ENCODE measurements around the gene CPNE9.

The CPNE9 gene

GRCh38 chr3:9703736-9704346 lies at the start of gene CPNE9:
CPNE9 (plus strand) TSS chr3:9703833; CDS start chr3:9703997, 164 bp downstream.
- no peak for FAIRE-seq

GRCh38 chr3:9659849-9660248 lies 43.8 kb upstream of the CPNE9 start:
- FAIRE-seq: no peak

DNA sequence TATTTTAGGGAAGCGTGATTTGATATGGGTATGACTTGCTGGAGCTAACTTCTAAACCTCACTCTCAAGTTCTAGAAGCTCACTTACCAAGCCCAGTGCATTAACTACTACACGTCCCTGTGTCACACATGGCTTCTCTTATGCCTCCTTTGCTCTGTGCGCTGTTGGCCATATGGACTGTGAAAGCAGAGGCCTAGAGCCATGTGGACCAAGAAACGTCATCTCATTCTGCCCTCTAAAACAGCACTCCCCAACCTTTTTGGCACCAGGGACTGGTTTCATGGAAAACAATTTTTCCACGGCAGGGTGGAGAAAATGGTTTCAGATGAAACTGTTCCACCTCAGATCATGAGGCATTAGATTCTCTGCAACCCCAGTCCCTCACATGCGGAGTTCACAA lies 42.7 kb upstream of the CPNE9 start:
- no peak for FAIRE-seq

DNA sequence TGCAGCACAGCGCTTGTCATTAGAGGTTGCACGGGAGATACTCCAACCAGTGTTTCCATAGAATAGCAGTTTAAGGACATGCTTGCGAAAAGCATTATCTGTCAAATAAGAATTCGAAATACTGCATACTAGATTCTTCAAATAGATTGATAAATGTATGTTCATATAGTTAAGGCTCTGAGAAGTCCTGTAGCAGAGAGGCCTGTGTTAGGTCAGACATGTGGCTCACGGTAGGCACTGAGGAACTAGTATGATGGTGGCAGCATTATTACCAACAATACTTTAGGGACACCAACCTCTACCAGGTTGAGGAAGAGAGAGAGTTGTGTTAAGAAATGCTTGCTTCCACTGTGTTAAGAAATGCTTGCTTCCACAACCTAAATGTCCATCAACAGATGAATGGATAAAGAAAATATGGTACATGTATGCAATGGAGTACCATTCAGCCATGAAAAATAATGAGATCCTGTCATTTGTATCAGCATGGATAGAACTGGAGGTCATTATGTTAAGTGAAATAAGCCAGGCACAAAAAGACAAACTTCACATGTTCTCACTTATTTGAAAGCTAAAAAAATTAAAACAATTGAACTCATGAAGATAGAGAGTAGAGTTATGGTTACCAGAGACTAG lies 39.4 kb upstream of the CPNE9 start:
- FAIRE-seq: no peak

- no peak for FAIRE-seq
These were observed 36.8 kb upstream of the CPNE9 start for GRCh38 chr3:9666704-9667445.

- no peak for FAIRE-seq
These were observed 34.4 kb upstream of the CPNE9 start for GRCh38 chr3:9669277-9669676.

- FAIRE-seq: no peak
These were observed 33.8 kb upstream of the CPNE9 start for GRCh38 chr3:9669720-9670432.

DNA sequence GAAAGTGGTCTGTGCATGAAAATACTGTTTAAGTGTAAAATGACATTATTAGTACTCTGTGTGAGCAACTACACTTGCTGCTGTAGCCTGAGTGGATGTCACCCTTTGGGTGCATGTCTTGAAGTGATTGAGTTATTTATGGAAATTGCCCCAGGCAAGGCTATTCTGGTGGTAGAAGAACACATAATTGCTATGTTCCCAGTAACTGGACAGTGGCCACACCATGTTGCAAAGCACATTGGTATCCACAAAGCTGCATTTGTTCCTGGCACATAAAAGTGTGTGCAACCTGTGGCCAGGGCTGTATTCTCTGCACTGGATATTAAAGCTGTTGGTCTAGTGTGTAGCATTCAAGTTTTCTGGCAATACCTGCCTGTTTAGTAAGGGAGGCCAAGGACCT lies 30.6 kb upstream of the CPNE9 start:
- FAIRE-seq: no peak

- FAIRE-seq: no peak
These were observed 29.9 kb upstream of the CPNE9 start for GRCh38 chr3:9673752-9674151.

DNA sequence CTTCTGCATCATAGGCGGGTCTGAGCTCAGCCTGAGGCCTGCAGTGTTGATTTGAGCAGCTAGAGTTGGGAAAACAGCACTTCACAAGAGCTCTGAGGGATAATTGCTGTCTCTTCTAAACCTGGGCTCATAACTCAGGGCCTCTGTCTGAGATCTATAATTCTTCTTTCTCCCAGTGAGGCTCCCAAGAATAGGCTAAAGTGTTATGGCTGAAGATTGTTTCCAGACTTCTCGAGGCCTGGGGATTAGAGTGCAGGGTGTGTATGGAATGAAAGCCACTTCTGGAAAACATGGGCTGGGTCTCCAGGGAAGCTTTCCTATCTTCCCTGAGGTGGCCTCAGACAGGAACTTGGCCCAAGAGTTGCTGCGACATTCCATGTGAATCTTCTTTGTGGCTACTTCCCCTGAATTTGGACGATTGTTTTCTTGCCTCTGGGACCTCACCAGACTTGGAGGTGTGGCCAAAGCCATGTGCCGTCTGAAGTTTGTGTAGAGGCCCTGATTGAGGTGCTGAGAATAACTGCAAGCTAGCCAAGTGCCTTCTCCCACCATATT lies 27.8 kb upstream of the CPNE9 start:
- no peak for FAIRE-seq

- FAIRE-seq: no peak
These were observed 26.8 kb upstream of the CPNE9 start for GRCh38 chr3:9676785-9677184.

GRCh38 chr3:9678493-9678892 lies 25.1 kb upstream of the CPNE9 start:
- no peak for FAIRE-seq

DNA sequence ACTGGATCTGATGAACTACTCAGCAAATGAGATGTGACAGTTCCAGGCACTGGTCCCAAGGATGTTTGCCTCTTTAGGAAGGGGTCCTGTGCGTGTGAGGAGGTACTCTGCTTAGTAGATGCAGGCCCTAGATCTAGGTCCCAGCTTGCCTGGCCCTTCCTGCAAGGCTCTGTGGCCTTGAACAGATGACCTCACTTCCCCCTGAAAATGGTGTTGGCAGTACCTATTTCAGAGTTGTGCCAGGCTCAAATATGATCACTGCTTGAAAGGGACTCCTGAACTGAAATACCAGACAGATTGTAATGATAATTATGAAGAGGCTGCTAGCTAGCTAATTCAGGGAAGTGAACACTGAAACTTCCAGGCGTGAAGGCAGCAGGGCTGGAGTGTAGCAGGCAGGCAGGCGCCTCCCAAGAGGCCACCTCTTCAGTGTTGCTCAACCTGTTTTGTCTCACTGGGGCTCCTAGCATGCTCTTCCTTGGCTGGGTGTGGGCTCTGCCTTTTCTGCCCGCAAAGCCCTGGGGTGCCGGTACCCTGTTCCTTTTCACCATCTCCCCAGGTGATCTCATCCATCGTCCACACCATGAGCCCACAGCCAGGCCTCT lies 24.1 kb upstream of the CPNE9 start:
- FAIRE-seq: no peak

GRCh38 chr3:9681011-9681722 lies 22.5 kb upstream of the CPNE9 start:
- FAIRE-seq: no peak

DNA sequence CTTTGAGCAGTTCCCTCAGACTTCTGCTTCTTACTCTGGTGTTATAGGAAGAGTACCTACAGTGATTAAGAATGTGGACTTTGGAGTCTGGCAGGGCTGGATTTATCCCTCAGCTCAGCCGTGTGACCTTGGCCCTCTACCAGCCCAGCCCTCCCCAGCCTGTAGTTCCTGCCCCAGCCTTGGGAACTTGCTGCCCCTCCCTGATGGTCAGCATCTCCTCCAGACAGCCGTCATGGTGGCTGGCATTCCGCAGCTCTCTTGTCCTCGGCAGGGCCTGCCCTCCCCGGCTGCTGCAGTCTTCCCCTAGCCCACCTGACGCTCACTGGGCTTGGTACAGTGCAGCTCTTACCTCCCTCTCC lies 21.9 kb upstream of the CPNE9 start:
- FAIRE-seq: no peak

GRCh38 chr3:9682096-9682495 lies 21.5 kb upstream of the CPNE9 start:
- no peak for FAIRE-seq

- FAIRE-seq: no peak
These were observed 20.2 kb upstream of the CPNE9 start for GRCh38 chr3:9683426-9683825.

- FAIRE-seq: no peak
These were observed 18.2 kb upstream of the CPNE9 start for GRCh38 chr3:9685216-9686049.

DNA sequence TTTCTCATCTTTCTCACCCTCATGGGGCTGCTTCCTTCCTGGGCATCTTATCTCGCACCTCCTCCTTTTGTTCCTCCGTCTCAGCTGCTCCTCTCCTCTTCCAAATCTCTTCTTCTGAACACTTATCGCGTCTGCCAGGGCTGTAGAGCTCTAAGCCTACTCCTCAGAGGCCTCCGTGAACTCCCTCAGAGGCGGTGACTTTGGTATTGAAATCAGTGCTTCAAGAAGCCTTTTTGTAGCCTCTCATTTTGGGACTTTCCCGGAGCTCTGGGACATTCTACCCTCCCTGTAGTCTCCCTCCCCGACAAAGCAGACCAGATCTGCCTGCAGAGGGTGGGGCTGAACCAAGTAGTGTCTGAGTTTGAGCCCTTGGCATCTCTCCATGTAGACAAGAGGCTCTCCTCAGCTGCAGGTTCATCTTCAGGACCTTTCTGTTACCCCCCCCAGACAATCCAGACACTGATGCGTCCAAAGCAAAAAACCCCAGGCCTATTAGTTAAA lies 17.5 kb upstream of the CPNE9 start:
- no peak for FAIRE-seq

- FAIRE-seq: no peak
These were observed 16.9 kb upstream of the CPNE9 start for GRCh38 chr3:9686703-9687102.

- FAIRE-seq: no peak
These were observed 16.1 kb upstream of the CPNE9 start for GRCh38 chr3:9687514-9687913.

All from endometrium (tissue), 2 donors.